ENCODE measurements around the gene PPARG.

DNA sequence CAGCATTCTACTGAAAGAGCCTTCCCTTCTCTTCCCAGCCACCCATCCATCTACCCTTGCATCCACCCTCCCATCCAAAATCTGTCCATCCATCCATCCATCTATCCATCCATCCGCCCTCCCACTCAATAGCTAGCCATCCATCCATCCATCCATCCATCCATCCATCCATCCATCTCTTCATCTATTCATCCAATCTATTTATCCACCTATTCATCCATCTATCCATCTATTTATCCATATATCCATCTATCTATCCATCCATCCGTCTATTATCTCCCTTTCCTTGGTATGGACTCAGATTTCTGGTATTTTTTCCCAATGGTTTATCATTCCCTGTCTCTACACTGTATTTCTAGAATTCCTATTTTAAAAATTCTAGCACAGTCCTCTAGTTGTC is 46.1 kb upstream of the PPARG start:
- TF ChIP-seq, protein P1, sequence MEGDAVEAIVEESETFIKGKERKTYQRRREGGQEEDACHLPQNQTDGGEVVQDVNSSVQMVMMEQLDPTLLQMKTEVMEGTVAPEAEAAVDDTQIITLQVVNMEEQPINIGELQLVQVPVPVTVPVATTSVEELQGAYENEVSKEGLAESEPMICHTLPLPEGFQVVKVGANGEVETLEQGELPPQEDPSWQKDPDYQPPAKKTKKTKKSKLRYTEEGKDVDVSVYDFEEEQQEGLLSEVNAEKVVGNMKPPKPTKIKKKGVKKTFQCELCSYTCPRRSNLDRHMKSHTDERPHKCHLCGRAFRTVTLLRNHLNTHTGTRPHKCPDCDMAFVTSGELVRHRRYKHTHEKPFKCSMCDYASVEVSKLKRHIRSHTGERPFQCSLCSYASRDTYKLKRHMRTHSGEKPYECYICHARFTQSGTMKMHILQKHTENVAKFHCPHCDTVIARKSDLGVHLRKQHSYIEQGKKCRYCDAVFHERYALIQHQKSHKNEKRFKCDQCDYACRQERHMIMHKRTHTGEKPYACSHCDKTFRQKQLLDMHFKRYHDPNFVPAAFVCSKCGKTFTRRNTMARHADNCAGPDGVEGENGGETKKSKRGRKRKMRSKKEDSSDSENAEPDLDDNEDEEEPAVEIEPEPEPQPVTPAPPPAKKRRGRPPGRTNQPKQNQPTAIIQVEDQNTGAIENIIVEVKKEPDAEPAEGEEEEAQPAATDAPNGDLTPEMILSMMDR (IDR thresholded peaks at IDR 0.05), result no peak
- no peak for TF ChIP-seq EP300 (IDR thresholded peaks at IDR 0.05)
